MM.1S (cell line): ENCODE results near the gene RABEPK.
"Not testable (repeated sequence)": the region's sequence is repeated elsewhere in the genome, so short reads cannot be mapped to it uniquely, and the experiment has no call there.

Source experiments
- DNase-seq: peaks from one replicate; pipeline ENCODE4 v3.0.0-alpha.2; 2015
- H2AFZ ChIP-seq: fragments of 300-600 bp; sonication (generic); 2 replicates; pipeline ENCODE4 v1.6.0; 2016; ENCODE audit warnings: antibody characterized with exemption, low read length
- H3F3A ChIP-seq: fragments of 300-600 bp; sonication (generic); 2 replicates; pipeline ENCODE4 v1.6.1; 2016; ENCODE audit warnings: mild to moderate bottlenecking, antibody characterized with exemption, low read length, moderate library complexity, mixed read lengths; ENCODE audit not compliant: insufficient read depth
- H3K27ac ChIP-seq: fragments of 300-600 bp; sonication (generic); 2 replicates; pipeline ENCODE4 v1.5.1; 2016; ENCODE audit warnings: mild to moderate bottlenecking, low read length
- H3K27me3 ChIP-seq: fragments of 300-600 bp; sonication (generic); replicated peaks from 2 replicates; pipeline ENCODE4 v1.6.0; 2016; ENCODE audit warnings: low read length; ENCODE audit not compliant: insufficient read depth
- H3K36me3 ChIP-seq: fragments of 300-600 bp; sonication (generic); replicated peaks from 2 replicates; pipeline ENCODE4 v1.6.1; 2016; ENCODE audit warnings: mild to moderate bottlenecking, low read length, mixed read lengths; ENCODE audit not compliant: insufficient read depth
- H3K4me1 ChIP-seq: fragments of 300-600 bp; sonication (generic); 2 replicates; pipeline ENCODE4 v1.6.1; 2016; ENCODE audit warnings: low read length, mixed read lengths
- H3K4me2 ChIP-seq: fragments of 300-600 bp; sonication (generic); 2 replicates; pipeline ENCODE4 v1.6.0; 2016; ENCODE audit warnings: low read depth, low read length
- H3K4me3 ChIP-seq: fragments of 300-600 bp; sonication (generic); 2 replicates; pipeline ENCODE4 v1.5.1; 2016; ENCODE audit warnings: low read length, mixed read lengths
- H3K79me2 ChIP-seq: fragments of 300-600 bp; sonication (generic); 2 replicates; pipeline ENCODE4 v1.6.1; 2016; ENCODE audit warnings: mixed run types, low read length, mixed read lengths
- H3K9ac ChIP-seq: fragments of 300-600 bp; sonication (generic); 2 replicates; pipeline ENCODE4 v1.6.1; 2016; ENCODE audit warnings: low read length, mixed read lengths
- H3K9me2 ChIP-seq: fragments of 300-600 bp; sonication (generic); replicated peaks from 2 replicates; pipeline ENCODE4 v1.6.1; 2016; ENCODE audit warnings: mild to moderate bottlenecking, low read length, mixed read lengths; ENCODE audit not compliant: insufficient read depth
- H3K9me3 ChIP-seq: fragments of 300-600 bp; sonication (generic); replicated peaks from 2 replicates; pipeline ENCODE4 v1.6.1; 2016; ENCODE audit warnings: mild to moderate bottlenecking, low read length, mixed read lengths; ENCODE audit not compliant: insufficient read depth
- H4K20me1 ChIP-seq: fragments of 300-600 bp; sonication (generic); 2 replicates; pipeline ENCODE4 v1.6.1; 2016; ENCODE audit warnings: mild to moderate bottlenecking, low read length, moderate library complexity, mixed read lengths; ENCODE audit not compliant: insufficient read depth
- CTCF ChIP-seq: fragments of 300-600 bp; sonication (generic); IDR thresholded peaks from 2 replicates; pipeline ENCODE4 v1.5.1; 2016; ENCODE audit warnings: antibody characterized with exemption, low read length, mixed read lengths
- EZH2 ChIP-seq: fragments of 300-600 bp; sonication (generic); optimal IDR thresholded peaks from 2 replicates; pipeline ENCODE3; 2017; ENCODE audit warnings: low read depth, mild to moderate bottlenecking, antibody characterized with exemption, low read length, mixed read lengths
- EZH2phosphoT487 ChIP-seq: fragments of 300-600 bp; sonication (generic); IDR thresholded peaks from 2 replicates; pipeline ENCODE4 v1.6.1; 2018; ENCODE audit warnings: antibody characterized with exemption, low read length

The RABEPK gene

GRCh38 chr9:125204477-125204876, 4.1 kb downstream of the RABEPK start:
- DNase-seq, result no peak
- TF ChIP-seq EZH2 (no peak), EZH2phosphoT487 (no peak), CTCF (no peak)
- Histone ChIP-seq H3K4me2 (no peak overlapping the region), H3K9ac (no peak overlapping the region), H3K9me3 (no peaks in the 10 kb centered on the region), H2AFZ (no peak overlapping the region), H3K79me2 (peaks cover 9% of the 10 kb centered on the region), H3F3A (no peaks in the 10 kb centered on the region), H4K20me1 (no peaks in the 10 kb centered on the region), H3K4me1 (peaks cover 5% of the 10 kb centered on the region; the same call in 1 of the 2 replicates), H3K27ac (no peak overlapping the region), H3K27me3 (no peaks in the 10 kb centered on the region), H3K9me2 (no peaks in the 10 kb centered on the region), H3K36me3 (0 out of 2 replicates have a peak, but pooled peaks cover 2% of the 10 kb centered on the region), H3K4me3 (no peak overlapping the region)

GRCh38 chr9:125214186-125214585, 13.8 kb downstream of the RABEPK start:
- no peaks in the 10 kb centered on the region for H3K27me3 ChIP-seq
- H3K4me1 ChIP-seq, result no peaks in the 10 kb centered on the region
- H3K36me3 ChIP-seq, result no peaks in the 10 kb centered on the region
- no peak overlapping the region for H3K4me2 ChIP-seq
- H3K9ac ChIP-seq, result no peak overlapping the region
- no peak overlapping the region for H3K27ac ChIP-seq
- no peak for DNase-seq
- no peak overlapping the region for H3K4me3 ChIP-seq
- H2AFZ ChIP-seq, result no peak overlapping the region
- no peaks in the 10 kb centered on the region for H3K9me2 ChIP-seq
- H4K20me1 ChIP-seq, result no peaks in the 10 kb centered on the region
- no peaks in the 10 kb centered on the region for H3K9me3 ChIP-seq
- H3K79me2 ChIP-seq, result no peaks in the 10 kb centered on the region
- no peaks in the 10 kb centered on the region for H3F3A ChIP-seq
- TF ChIP-seq CTCF (no peak), EZH2phosphoT487 (no peak), EZH2 (no peak)

GRCh38 chr9:125218621-125219020, 18.3 kb downstream of the RABEPK start:
- no peak overlapping the region for H2AFZ ChIP-seq
- H3K79me2 ChIP-seq, result no peaks in the 10 kb centered on the region
- no peaks in the 10 kb centered on the region for H3K36me3 ChIP-seq
- no peaks in the 10 kb centered on the region for H3K27me3 ChIP-seq
- H3K4me3 ChIP-seq, result no peak overlapping the region
- H3F3A ChIP-seq, result no peaks in the 10 kb centered on the region
- no peak overlapping the region for H3K9ac ChIP-seq
- no peaks in the 10 kb centered on the region for H3K9me2 ChIP-seq
- no peak for DNase-seq
- no peaks in the 10 kb centered on the region for H3K4me1 ChIP-seq
- no peak for TF ChIP-seq EZH2phosphoT487
- TF ChIP-seq CTCF, result no peak
- TF ChIP-seq EZH2, result no peak
- no peaks in the 10 kb centered on the region for H4K20me1 ChIP-seq
- H3K27ac ChIP-seq, result no peak overlapping the region
- no peaks in the 10 kb centered on the region for H3K9me3 ChIP-seq
- no peak overlapping the region for H3K4me2 ChIP-seq

- H3K27me3 ChIP-seq, H3K9me2 ChIP-seq, H3K79me2 ChIP-seq, H3K27ac ChIP-seq, H3F3A ChIP-seq, H3K4me1 ChIP-seq, H2AFZ ChIP-seq, H3K9me3 ChIP-seq, DNase-seq, H4K20me1 ChIP-seq, H3K4me3 ChIP-seq, H3K36me3 ChIP-seq, H3K4me2 ChIP-seq, H3K9ac ChIP-seq: not testable (repeated sequence)
Observed at GRCh38 chr9:125224858-125225257, 24.5 kb downstream of the RABEPK start.
